ENCODE results near the gene EMCN. TPM values are rescaled to one million over a fixed set of nuclear protein-coding genes. Genes with fewer than 3 reads are reported as not detected.
"Not testable (repeated sequence)": the region's sequence is repeated elsewhere in the genome, so short reads cannot be mapped to it uniquely, and the experiment has no call there.

The EMCN gene
- total RNA-seq, 4 donors from 2014 or later = 24.5 to 64.8 (median 32.4) TPM

DNA sequence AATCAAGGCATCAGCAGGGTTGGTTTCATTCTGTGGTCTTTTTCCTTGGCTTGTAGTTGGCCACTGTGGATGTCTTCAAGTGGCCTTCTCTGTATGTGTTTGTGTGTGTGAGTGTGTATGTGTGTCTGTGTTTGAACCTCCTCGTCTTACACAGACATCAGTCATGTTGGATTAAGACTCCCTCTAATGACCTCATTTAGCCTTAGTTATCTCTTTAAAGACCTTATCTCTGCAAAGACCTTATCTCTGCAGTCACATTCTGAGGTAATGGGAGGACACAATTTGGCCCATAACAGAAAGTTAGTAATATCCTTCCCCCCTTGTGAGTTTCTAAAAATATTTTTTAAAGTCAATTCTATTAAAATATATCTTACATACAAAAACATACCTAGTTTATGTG lies 126.7 kb downstream of the EMCN start:
- TF ChIP-seq, protein P1, sequence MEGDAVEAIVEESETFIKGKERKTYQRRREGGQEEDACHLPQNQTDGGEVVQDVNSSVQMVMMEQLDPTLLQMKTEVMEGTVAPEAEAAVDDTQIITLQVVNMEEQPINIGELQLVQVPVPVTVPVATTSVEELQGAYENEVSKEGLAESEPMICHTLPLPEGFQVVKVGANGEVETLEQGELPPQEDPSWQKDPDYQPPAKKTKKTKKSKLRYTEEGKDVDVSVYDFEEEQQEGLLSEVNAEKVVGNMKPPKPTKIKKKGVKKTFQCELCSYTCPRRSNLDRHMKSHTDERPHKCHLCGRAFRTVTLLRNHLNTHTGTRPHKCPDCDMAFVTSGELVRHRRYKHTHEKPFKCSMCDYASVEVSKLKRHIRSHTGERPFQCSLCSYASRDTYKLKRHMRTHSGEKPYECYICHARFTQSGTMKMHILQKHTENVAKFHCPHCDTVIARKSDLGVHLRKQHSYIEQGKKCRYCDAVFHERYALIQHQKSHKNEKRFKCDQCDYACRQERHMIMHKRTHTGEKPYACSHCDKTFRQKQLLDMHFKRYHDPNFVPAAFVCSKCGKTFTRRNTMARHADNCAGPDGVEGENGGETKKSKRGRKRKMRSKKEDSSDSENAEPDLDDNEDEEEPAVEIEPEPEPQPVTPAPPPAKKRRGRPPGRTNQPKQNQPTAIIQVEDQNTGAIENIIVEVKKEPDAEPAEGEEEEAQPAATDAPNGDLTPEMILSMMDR (IDR thresholded peaks at IDR 0.05) = no peak
- ATAC-seq (ENCODE audit: low FRiP score) (no peak), DNase-seq (ENCODE audit: low spot score) (no peak)

DNA sequence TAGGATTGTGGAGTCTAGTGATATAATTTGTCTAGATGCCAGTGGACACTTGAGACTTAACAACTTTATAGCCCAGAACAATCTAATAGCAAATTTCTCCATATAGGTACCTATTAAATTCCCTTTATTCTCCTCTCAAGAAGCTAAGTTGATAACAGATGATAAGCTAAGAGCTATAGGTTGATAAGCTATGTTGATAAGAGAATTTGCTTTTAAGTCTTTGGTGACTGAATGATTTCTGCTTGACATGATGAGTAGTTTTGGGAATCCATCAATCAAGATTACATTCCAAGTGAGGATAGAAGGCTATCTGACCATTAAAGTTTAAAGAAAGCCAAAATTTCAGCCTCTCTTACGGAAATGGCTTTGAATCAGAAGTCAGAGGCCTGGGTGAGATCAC lies 131.6 kb downstream of the EMCN start:
- DNase-seq (ENCODE audit: low spot score) = no peak
- no peak for ATAC-seq (ENCODE audit: low FRiP score)
- TF ChIP-seq, protein P1 (IDR thresholded peaks at IDR 0.05) = no peak

DNA sequence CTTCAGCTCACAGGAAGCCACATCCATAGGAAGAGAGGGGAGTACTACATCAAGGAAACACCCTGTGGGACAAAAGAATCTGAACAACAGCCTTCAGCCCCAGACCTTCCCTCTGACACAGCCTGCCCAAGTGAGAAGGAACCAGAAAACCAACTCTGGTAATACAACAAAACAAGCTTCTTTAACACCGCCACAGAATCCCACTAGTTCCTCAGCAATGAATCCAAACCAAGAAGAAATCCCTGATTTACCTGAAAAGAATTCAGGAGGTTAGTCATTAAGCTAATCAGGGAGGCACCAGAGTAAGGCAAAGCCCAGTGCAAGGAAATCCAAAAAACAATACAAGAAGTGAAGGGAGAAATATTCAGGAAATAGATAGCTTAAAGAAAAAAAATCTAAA lies 137.4 kb downstream of the EMCN start:
- ATAC-seq (ENCODE audit: low FRiP score) = not testable (repeated sequence)

DNA sequence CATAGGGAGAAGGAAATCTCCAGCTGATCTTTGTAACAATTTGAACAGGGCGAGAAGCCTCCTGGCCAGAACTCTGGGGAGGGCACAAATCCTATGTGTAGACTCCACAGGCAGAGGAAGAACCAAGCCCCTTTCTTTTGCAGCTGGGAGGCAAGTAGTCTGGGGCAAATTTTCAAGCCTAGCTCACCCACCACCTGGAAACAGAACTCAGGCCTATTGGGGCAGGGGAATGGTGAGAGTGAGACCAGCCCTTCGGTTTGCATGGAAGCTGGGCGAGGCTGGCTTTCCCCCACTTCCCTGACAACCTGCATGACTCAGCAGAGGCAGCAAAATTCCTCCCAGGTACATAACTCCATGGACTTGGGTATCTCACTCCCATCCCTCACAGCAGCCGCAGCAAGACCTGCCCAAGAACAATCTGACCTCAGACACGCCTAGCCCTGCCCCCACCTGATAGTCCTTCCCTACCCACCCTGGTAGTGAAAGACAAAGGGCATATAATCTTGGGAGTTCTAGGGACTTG lies 138.2 kb downstream of the EMCN start:
- ATAC-seq (ENCODE audit: low FRiP score) (no peak), DNase-seq (ENCODE audit: low spot score) (no peak)
- TF ChIP-seq, protein P1 (IDR thresholded peaks at IDR 0.05) = no peak

More for the DNA sequence above, 137.4 kb downstream of the EMCN start:
- DNase-seq (ENCODE audit: low spot score) = not testable (repeated sequence)

DNA sequence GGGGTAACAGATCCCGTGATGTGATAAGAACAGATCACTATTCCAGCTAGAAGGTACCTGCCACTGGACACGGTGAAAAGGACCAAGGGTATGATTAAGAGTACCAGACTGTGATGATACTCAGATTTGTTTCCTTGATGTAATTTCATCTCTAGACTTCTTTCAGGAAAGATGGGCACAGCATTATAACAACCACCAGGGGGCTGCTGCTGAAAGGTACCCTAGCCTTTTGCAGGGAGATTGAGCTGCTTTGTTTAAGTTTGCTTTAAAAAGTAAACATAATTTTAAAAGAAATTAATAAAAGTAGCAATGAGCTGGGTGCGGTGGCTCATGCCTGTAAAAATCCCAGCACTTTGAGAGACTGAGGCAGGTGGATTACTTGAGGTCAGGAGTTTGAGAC lies 145.4 kb downstream of the EMCN start:
- DNase-seq (ENCODE audit: low spot score) = no peak
- ATAC-seq (ENCODE audit: low FRiP score) = no peak
- TF ChIP-seq, protein P1 (IDR thresholded peaks at IDR 0.05) = no peak

DNA sequence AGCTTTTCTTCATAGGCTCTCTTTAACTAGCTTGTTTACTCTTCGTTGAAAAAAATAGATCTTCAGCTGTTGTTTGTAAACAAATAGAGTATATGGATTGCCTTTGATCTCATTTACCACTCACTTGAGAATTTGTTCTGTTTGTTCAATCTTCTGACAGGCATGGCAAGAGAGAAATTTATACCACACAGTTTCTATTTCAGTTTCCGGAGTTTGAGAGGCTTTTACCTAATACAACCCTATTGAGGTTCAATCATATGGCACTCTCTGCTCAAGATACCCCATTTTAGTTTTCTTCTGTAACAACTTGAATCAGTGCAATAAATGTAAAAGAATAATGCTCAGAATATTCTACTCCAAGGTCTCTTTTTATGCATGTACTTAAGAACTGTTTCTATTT lies 148.0 kb downstream of the EMCN start:
- no peak for ATAC-seq (ENCODE audit: low FRiP score)
- TF ChIP-seq, protein P1 (IDR thresholded peaks at IDR 0.05) = no peak
- DNase-seq (ENCODE audit: low spot score) = no peak

DNA sequence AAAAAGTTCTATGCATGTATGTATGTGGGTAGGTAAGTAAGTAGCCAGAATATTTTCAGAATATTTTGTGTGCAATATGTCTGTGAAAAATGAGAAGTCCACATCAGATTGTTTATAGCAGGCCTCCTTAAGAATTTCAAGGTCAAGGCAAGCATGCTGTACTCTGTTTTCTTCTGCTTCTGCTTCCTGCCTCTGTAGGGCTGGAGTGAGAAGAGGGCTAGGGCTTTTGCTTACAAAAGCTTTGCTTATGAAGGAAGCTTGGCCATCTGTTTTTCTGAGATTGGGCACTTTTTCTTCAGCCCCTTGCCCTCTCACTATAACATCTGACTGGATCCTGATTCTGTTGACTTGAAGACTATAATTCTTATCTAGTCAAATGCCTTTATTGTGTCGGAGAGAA lies 150.4 kb downstream of the EMCN start:
- ATAC-seq (ENCODE audit: low FRiP score) (no peak), DNase-seq (ENCODE audit: low spot score) (no peak)
- TF ChIP-seq, protein P1 (IDR thresholded peaks at IDR 0.05) = no peak

DNA sequence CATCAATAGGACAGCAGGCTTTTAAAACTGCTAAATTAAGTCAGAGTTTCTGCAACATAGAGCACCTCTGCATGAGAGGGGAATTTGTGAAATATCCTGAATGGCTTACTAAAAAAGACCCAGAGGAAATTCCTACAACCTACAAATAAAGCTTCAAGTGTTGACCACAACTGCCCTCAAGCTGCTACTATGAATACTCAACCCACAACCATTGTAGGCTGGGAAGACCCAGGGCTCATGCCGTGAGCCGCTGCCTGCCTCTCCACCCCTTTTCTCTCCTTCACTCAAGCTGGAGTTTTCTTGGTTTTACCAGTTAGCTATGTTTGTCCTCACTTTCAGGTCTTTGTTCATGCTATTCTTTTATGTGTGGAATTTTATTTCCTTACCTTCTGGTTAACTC lies 151.6 kb downstream of the EMCN start:
- DNase-seq (ENCODE audit: low spot score) (no peak), ATAC-seq (ENCODE audit: low FRiP score) (no peak)
- TF ChIP-seq, protein P1 (IDR thresholded peaks at IDR 0.05) = no peak
